Femur (tissue), 1 donor: ENCODE results near the gene PMEPA1.

Source experiments
- DNase-seq: peaks from one replicate; pipeline ENCODE4 v3.0.0-alpha.2; 2017

Gene PMEPA1

GRCh38 chr20:57619051-57619831 is 90.6 kb downstream of the PMEPA1 start:
- no peak for DNase-seq

- no peak for DNase-seq
Observed at GRCh38 chr20:57618764-57619050, 91.1 kb downstream of the PMEPA1 start.

DNA sequence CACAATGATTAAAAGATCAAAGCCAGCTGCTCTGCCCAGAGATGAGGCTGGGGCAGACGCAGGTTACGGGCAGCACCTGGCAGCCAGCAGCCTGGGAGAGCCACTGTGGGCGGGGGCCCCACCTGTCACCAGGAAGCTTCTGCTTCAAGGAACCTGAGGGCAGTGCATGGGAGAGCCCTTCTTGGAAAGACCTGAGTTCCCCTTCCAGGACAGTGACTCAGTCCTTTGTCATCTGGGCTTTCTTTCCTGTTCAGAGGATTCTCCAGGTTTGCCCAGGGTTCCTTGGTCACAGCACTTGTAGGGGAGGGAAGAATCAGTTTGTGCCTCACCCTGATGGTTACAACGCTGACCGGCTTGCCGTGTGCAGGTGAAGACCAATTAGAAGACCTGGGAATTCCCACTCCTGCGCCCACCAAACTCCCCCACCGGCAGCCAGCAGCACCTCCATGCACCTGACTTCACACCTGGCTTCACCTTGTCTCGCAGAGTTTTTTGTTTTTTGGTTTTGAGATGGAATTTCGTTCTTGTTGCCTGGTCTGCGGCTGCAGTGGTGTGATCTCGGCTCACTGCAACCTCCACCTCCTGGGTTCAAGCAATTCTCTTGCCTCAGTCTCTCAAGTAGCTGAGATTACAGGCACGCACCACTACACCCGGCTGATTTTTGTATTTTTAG is 91.6 kb downstream of the PMEPA1 start:
- no peak for DNase-seq

- no peak for DNase-seq
Observed at GRCh38 chr20:57617079-57617795, 92.6 kb downstream of the PMEPA1 start.

DNA sequence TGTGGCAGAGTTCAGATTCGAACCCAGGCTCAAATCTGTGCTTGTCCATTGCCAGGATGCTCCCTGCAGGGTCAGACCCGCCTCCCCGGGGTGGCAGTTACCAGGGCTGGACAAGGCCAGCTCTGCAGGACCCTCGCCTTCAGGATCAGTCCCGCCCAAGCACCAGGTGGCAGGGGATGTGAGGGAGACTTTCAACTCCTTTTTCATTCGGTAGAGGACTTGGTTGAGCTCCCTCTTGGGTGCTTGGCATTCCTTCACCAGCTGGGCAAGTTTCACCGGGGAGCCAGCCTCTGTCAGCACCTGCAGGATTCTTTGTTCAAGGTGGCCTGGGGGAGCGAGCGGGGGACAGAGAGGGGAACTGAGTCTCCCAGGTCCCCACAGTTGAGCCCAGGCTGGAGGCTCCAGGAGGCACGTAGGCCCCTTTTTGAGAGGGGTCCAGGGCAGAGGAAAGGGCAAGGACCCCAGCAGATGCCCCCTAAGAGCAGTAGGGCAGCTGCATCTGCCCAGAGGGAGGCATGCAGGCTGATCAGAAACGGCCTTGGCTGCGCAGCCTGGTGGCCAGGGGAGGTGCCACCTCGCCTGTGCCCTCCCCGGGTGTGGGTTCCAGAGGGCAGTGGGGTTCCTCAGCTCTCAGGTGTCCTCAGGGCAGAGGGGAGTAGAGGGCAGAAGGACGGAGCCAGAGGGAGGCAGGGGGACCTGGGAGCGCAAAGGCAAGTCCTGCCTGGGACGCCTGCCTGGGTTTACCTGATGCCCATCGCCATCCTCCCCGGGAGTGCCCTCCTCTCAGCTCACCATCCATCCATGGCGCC is 93.5 kb downstream of the PMEPA1 start:
- no peak for DNase-seq

DNA sequence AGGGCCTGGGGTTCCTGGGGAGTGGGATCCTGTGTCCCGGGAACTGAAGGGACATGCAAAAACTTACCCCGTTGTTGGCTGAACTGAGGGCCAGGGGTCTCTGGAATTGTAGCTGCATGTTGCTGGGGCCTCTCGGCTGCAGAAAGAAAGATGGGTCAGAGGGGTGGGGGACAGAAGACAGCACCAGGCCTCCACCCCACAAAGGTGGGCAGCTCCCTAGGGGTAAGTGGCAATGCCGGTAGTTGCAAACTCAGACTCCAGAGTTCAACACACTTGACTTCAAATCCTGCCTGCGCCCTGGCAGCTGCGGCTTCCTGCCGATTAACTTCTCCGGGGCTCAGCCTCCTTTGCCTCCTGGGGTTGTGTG is 94.4 kb downstream of the PMEPA1 start:
- DNase-seq: no peak

GRCh38 chr20:57614490-57615444 is 95.0 kb downstream of the PMEPA1 start:
- DNase-seq: no peak

- DNase-seq: no peak
Observed at GRCh38 chr20:57613481-57613921, 96.3 kb downstream of the PMEPA1 start.

GRCh38 chr20:57612916-57613315 is 96.9 kb downstream of the PMEPA1 start:
- no peak for DNase-seq

- no peak for DNase-seq
Observed at GRCh38 chr20:57612436-57612835, 97.4 kb downstream of the PMEPA1 start.

GRCh38 chr20:57611586-57612311 is 98.1 kb downstream of the PMEPA1 start:
- DNase-seq: no peak

DNA sequence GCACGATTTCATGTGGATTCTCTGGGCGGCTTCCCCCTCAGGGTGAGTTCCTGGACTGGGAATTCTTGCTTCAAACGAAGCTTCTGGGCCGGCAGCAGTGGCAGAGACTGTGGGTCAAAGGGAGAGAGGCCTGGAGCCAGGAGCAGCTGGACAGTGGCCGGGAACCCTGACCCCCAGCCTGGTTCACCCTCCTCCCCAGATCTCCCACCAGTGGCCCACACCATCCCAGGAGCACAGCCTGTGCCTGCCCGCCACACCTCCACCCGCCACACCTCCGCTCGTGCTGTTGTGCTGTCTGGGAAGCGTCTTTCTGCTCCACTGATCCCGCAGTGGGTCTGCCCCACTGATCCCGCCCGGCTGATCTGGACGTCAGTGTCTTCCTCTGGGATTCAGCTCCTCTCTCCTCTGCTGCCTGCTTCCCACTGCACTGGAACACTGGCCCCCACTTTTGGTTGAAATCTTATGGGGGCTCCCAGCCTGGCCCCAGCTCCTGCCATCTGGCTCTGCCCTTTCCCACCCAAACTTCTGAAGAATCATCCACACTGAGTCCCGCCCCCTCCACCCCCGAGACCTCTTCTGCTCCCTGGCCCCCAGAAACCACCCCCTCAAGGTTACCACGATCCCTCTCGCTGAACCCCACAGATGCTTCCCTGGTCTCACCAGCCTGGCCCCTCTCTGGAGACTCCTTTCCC is 99.4 kb downstream of the PMEPA1 start:
- DNase-seq: no peak

DNA sequence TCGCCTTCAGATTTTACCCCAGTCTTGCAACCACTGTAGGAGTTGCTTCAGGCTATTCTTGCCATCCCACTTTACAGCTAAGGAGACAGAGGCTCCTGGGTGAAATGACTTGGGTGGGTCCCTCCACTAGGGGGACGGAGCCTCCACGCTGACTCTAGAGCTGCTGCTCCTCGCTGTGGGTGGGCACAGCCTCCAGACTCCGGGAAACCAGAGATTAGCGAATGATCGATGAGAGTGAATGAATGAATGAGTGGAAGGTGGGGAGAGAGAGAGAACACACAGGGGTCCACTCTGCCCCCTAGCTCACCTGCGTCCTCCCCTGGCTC is 100.0 kb downstream of the PMEPA1 start:
- no peak for DNase-seq

GRCh38 chr20:57609086-57609841 is 100.6 kb downstream of the PMEPA1 start:
- no peak for DNase-seq

DNA sequence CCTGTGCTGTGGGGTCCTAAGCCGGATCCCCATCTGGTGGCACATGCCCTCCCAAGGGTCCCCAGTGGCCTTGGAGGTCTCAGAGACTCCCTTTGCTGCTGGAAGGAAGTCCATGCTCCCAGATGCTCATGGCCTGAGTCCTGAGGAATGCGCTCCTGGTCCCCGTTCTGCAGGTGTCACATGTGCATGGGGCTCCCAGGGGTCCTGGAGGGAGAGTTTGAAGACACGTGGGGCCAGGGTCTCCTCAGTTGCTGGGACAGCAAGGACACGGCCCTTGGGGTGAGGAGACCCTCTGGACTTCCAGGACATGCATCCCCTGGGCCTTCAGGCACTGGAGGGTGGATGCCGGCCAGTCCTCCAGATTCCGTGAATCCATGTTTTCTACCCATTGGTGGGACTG is 101.3 kb downstream of the PMEPA1 start:
- no peak for DNase-seq

DNA sequence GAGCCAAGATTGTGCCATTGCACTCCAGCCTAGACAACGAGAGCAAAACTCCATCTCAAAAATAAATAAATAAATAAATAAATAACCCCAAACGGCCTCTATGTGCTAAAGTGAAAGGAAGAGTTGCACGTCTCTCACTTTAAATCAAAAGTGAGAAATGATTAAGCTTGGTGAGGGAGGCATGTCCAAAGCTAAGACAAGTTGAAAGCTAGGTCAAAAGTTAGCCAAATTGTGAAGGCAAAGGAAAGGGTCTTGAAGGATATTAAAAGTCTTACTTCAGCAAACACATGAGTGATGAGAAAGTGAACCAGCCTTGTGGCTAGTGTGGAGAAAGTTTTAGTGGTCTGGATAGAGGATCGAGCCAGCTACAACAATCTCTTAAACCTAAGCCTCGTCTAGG is 103.9 kb downstream of the PMEPA1 start:
- DNase-seq: no peak

- DNase-seq: no peak
Observed at GRCh38 chr20:57605045-57605444, 104.8 kb downstream of the PMEPA1 start.

DNA sequence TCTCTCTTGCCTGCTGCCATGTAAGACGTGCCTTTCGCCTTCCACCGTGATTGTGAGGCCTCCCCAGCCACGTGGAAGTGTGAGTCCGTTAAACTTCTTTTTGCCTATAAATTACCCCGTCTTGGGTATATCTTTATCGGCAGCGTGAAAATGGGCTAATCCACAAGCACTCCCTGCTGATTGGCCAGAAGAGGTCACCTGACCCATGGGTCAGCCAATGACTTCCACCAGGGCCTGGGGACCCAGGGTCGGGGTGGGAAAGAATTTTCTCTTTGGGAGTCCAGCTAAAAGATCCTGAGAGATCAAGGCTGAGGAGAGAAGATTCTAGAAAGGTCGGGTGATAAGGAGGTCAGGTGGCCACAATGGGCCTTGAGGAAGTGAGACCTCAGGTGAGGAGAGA is 106.7 kb downstream of the PMEPA1 start:
- no peak for DNase-seq

- DNase-seq: no peak
Observed at GRCh38 chr20:57601737-57602136, 108.1 kb downstream of the PMEPA1 start.

DNA sequence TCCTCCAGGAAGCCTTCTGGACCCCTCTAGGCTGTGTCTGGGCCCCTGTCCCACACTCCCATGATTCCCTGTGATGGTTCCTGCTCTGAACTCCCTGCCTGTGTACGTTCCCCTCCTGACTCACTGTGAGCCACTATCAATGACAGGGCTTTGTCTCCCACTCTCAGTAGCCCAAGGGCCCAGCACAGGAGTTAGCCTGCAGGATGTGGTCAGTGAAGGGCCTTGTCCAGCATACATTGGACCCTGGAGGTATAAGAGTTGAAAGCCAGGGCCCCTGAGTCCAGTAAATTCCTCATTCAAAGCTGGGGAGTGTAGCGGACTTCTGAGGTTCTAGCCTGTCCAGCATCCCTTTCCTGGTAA is 108.6 kb downstream of the PMEPA1 start:
- no peak for DNase-seq
